UCSD-AML1 (cell line): ENCODE results near the gene TENT4B.
"Not testable (repeated sequence)": the region's sequence is repeated elsewhere in the genome, so short reads cannot be mapped to it uniquely, and the experiment has no call there.

ENCODE experiments used
- DNase-seq: peaks from one replicate; lab custom pipeline; 2025; ENCODE audit not compliant: unreplicated experiment; lab: John Stamatoyannopoulos, UW

Gene TENT4B

GRCh38 chr16:50229149-50229726 is 76.1 kb downstream of the TENT4B start:
- no peak for DNase-seq

DNA sequence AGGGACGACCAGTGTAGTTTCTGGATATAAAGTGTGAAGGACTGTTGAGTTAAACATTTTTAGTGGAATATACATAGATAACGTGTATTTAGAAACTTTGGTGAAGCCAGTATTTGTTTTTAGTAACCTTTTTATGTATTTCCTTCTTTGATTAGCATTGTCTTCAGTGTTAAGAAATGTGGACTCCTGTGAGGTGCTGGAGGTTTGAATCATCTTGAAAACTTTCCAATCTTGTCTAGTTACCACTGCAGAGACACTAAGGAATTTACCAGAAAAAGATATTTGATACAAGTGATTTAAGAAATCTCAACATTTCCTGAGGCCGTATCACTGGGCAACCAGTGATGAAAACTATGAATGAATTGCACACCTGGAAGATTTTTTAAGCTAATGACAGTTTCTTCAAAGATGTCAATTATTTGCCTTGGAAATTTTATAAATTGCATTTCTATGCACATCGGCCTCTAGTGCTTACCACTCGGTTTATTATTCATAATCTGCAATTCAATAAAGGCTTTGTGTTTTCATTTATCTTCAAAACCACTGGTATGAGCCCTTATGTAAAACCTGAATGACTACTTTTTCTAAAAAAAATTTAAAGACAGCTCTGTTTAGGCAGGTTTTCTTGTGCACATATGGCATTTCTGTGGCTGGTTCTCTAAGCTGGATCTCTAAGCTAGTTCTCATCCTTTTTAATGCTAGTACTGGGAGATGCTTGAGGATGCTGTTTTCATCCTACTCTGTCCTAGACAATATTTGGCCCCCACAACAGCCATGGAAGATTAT is 81.9 kb downstream of the TENT4B start:
- DNase-seq: no peak

- no peak for DNase-seq
These were observed 82.5 kb downstream of the TENT4B start for GRCh38 chr16:50235581-50235980.

DNA sequence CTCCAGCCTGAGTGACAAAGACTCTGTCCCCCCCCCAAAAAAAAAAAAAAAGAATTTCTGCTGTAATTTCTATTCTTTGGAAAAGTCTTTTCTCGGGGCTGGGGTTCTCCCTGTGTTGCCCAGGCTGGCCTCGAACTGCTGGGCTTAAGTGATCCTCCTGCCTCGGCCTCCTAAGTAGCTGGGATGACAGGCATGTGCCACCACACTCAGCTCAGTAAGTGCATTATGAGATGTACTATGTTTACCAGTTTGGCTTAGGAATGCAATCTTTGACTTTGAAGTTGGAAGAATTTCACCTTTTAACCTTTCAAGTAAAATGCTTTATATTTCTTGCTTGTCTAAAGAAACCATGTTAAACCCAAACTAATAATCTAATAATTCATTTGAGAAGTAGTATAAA is 85.2 kb downstream of the TENT4B start:
- DNase-seq: no peak

DNA sequence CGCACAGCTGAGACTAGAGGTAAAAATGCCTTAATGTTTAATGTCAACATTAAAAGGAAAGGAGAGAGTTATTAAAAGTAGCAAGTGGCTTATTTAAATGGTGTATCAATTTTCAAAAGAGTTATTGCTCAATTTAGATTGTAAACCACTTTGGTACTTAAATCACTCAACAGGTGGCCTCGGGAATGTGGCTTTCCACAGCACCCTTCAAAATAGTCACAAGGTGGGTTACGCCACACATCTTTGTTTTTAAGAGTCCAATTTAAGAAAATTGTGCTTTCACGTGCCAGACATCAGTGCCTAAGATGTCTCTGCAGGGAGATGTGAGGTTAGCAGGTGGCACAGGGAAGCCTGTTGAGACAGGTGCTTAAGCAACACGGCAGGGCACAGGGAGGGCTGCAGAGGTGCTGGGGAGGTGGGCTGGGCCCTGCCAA is 85.8 kb downstream of the TENT4B start:
- DNase-seq: no peak

DNA sequence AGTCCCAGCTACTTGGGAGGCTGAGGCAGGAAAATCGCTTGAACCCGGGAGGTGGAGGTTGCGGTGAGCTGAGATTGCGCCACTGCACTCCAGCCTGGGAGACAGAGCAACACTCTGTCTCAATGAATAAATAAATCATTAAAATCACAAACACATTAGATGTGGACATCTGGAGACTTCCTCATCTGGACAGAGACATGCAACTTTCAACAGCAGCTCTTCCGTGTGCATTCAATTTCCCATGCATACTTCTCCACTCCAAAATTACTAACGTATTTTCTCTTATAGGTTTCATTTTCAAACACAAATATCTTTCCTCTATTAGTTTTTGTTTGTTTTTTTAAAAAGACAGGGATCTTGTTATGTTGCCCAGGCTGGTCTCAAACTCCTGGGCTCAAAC is 89.9 kb downstream of the TENT4B start:
- DNase-seq: not testable (repeated sequence)

DNA sequence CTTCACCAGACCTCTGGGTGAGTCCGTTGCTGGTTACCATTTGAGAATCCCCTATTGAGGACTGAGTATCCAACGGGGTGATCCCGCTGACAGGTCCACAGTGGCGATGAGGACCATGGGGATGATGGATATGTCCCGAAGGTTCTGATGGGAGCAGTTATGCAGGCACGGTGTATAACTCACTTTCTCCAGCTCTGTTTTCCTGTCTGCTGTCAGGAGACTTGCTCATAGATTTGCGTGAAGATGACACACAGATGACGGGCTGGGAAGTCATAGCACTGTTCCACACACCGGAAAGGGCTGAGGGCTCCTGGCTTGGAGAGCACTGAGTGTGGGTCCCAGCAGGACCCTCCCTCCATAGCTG is 91.0 kb downstream of the TENT4B start:
- DNase-seq: no peak

GRCh38 chr16:50244504-50245416 is 91.7 kb downstream of the TENT4B start:
- no peak for DNase-seq

DNA sequence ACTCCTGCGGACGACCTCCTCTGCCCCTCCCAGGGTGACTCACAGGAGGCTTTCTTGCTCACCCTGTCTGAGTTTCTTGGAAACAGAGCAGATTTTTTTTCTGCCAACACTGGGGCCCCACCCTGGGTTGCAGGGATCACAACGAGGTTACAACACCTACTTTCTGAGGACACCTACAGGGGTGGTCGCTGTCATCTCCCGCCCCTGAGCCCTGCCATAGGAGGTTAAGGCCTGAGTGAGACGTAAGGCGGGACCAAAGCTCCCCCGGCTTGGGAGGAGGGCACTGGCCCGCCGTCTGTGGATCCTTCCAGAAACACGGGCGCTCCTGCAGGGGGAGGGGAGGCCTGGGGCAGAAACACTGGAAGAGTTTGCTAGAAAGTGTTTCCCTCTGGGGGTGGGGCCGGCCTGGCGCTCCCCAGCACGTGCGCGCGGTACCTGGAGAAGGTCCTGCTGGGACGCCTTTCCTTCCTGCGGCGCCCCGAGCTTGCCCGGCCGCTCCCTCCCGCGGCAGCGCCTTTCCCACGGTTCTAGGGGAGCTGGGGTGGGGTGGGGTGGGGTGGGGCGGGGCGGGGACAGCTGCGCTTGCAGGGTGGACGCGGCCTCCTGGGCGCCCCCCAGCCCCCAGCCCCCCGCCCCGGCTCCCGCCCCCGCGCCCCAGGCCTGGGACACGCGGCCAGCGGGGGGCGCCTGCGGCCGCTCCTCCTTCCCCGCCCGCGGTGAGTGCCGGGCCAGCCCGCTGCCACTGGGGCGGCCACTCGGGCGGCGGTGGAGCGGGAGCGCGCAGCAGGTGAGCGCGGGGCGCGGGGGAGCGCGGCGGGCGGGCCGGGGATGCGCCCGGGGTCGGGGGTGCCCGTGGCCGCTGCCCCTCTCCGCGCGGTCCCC is 92.6 kb downstream of the TENT4B start:
- peak; percentile 47 for DNase-seq

GRCh38 chr16:50246299-50247122 is 93.4 kb downstream of the TENT4B start:
- DNase-seq: peak; percentile 64

DNA sequence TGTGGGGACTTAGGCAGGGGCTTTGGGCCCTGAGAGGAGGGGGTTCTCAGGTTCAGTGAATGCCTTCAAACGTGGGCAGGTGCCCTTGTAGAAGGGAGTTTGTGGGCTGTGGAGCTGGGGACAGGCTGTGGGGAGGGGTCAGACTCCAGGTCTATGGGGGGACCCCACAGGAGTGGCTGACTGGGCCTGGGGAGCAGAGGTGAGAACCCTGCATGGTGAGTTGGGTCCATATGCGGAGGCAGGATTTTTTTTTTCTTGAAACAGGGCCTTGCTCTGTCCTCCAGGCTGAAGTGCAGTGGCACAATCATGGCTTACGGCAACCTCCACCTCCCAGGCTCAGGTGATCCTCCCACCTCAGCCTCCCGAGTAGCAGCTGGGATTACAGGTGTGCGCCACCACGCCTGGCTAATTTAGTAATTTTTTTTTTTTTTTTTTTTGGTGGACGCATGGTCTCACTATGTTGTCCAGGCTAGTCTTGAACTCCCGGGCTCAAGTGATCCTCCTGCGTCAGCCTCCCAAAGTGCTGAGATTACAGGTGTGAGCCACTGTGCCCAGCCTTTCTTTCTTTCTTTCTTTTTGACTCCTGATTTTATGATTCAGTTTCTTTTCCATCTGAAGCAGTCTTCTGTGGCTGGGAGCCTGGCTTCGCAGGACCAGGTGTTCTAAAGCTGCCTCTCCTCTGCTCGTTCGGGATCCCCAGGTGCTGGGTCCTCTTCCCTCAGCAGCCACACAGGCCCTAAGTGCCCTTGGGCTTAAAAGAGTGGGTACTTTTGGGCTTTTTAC is 94.2 kb downstream of the TENT4B start:
- no peak for DNase-seq

DNA sequence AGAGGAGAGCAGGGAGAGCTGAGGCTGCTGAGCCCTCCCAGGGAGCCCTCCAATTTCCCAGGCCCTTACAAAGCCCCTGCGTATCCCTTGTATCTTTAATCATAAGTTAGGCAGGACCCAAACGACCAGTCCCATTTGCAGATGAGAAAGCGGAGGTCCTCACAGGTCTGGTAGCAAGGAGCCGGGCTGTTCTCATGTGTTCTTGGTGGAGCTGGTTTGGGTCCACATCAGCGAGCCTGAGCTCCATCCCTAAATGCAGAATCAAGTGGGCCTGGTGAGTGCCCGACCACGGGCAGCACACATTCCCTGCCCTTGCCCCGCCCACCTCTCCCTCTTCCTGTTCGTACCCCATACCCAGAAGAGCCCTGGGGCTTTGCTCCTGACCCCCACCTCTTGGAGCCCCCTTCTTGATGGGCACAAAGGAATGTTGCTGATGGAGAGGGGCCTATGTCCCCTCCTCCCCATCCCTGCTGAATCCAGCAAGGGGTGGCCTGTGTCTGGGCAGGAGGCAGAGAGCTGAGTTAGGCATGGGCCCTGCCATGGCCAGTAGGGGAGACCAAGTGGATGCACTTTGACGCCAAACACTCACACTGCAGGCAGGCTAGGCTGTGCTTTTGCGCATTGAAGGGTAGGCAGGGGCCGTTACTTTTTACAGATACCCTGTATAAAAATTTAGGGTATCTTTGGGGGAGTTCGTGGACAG is 95.0 kb downstream of the TENT4B start:
- DNase-seq: no peak

DNA sequence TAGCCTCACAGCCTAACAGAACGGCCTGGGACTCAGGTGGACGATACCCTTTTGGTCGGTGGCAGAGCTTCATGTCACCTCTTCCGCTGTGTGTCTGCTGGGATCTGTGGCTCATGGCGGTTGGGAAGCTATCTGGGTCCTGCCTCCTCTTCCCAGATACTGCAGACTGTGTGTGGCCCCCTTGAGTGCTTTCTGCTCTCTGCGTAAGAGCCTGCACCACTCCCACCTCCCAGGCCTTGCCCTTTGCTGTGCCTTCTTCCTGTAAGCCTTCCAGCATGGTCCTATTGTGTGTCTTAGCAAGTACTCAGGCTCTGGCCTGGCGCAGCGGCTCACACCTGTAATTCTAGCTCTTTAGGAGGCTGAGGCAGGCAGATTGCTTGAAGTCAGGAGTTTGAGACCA is 95.7 kb downstream of the TENT4B start:
- DNase-seq: no peak

DNA sequence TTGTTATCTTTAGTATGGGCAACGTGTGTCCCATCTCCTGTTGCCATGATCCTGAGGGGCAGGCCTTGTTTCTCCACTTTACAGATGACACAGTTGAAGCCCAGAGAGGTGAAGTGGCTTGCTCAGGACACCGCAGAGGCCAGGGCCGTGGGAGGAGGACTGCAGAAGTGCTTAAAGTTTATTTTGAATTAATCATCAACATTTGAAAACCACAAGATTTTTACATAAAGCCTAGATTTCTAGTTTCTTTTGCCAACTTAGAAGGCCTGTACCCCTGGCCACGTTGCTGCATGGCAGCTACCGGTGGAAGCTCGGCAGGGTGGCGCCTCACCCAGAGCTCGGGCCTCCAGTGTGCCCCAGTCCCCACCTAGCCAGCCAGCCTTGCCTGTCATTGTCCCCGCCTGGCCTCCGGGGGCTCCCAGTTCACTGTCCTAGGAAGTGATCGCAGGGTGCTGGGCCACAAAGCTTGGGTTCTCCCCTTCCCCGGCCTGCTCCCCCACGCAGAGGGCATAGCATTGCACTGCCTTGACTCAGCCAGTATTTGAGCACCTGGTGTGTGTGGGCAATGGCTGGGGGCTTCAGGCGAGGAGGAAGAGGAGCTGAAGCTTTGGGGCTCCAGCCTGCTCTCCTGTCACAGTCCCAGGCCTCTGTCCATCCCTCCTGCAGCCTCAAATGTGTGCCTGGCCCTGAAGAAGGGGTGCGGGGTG is 98.4 kb downstream of the TENT4B start:
- no peak for DNase-seq

- DNase-seq: no peak
These were observed 99.0 kb downstream of the TENT4B start for GRCh38 chr16:50252082-50252611.

GRCh38 chr16:50252874-50253513 is 99.9 kb downstream of the TENT4B start:
- DNase-seq: no peak

DNA sequence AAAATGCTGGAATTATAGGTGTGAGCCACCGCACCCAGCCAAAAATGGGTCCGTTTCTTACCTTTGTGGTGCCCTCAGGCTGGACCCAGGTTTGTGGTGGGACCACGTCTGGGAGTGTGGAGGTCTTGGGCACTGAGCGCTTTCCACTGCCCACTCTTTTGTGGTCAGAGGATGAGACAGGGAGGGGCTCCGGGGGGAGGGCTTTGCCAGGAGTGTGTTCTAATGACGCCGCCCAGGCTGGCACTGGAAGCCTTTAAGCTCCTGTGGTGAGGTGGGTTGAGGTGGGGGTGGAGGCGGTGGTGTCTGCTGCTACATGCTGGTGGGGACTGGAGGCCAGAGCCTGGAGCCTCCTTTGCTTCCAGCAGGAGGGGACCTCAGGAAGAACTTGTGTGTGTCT is 100.4 kb downstream of the TENT4B start:
- no peak for DNase-seq
